ENCODE measurements around the gene OR6N2.

OR6N2 gene

GRCh38 chr1:158730453-158730852 lies 50.6 kb downstream of the OR6N2 start:
- H3K27ac ChIP-seq (replicated peaks) = no peak overlapping the region
- no peak overlapping the region for H3K4me3 ChIP-seq (replicated peaks; ENCODE audit: insufficient read depth, low read length)
- TF ChIP-seq POLR2AphosphoS5 (IDR thresholded peaks at IDR 0.05; ENCODE audit: low read depth) (no peak), REST (IDR thresholded peaks at IDR 0.05; ENCODE audit: insufficient replicate concordance, low read depth) (no peak), SPI1 (IDR thresholded peaks at IDR 0.05; ENCODE audit: borderline replicate concordance, low read depth) (no peak), GABPA (IDR thresholded peaks at IDR 0.05; ENCODE audit: low read depth) (no peak)
- TF ChIP-seq, protein P1, sequence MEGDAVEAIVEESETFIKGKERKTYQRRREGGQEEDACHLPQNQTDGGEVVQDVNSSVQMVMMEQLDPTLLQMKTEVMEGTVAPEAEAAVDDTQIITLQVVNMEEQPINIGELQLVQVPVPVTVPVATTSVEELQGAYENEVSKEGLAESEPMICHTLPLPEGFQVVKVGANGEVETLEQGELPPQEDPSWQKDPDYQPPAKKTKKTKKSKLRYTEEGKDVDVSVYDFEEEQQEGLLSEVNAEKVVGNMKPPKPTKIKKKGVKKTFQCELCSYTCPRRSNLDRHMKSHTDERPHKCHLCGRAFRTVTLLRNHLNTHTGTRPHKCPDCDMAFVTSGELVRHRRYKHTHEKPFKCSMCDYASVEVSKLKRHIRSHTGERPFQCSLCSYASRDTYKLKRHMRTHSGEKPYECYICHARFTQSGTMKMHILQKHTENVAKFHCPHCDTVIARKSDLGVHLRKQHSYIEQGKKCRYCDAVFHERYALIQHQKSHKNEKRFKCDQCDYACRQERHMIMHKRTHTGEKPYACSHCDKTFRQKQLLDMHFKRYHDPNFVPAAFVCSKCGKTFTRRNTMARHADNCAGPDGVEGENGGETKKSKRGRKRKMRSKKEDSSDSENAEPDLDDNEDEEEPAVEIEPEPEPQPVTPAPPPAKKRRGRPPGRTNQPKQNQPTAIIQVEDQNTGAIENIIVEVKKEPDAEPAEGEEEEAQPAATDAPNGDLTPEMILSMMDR (IDR thresholded peaks at IDR 0.05; ENCODE audit: insufficient read depth, low read length) = no peak
- H3K27me3 ChIP-seq (ENCODE audit: insufficient read depth, poor library complexity, severe bottlenecking) = no peaks in the 10 kb centered on the region
- no peak for DNase-seq (ENCODE audit: low read depth in 1 of 2, low spot score in 1 of 2)

GRCh38 chr1:158728510-158729225 lies 52.3 kb downstream of the OR6N2 start:
- DNase-seq (ENCODE audit: low read depth in 1 of 2, low spot score in 1 of 2) = no peak
- no peak for TF ChIP-seq GABPA (IDR thresholded peaks at IDR 0.05; ENCODE audit: low read depth)
- no peak for TF ChIP-seq REST (IDR thresholded peaks at IDR 0.05; ENCODE audit: insufficient replicate concordance, low read depth)
- no peak for TF ChIP-seq POLR2AphosphoS5 (IDR thresholded peaks at IDR 0.05; ENCODE audit: low read depth)
- no peak for TF ChIP-seq SPI1 (IDR thresholded peaks at IDR 0.05; ENCODE audit: borderline replicate concordance, low read depth)
- TF ChIP-seq, protein P1 (IDR thresholded peaks at IDR 0.05; ENCODE audit: insufficient read depth, low read length) = no peak
- H3K27me3 ChIP-seq (ENCODE audit: insufficient read depth, poor library complexity, severe bottlenecking) = no peaks in the 10 kb centered on the region
- no peak overlapping the region for H3K4me3 ChIP-seq (replicated peaks; ENCODE audit: insufficient read depth, low read length)
- H3K27ac ChIP-seq (replicated peaks) = no peak overlapping the region

GRCh38 chr1:158724442-158724841 lies 56.6 kb downstream of the OR6N2 start:
- H3K27ac ChIP-seq (replicated peaks) = no peak overlapping the region
- TF ChIP-seq SPI1 (IDR thresholded peaks at IDR 0.05; ENCODE audit: borderline replicate concordance, low read depth) (no peak), REST (IDR thresholded peaks at IDR 0.05; ENCODE audit: insufficient replicate concordance, low read depth) (no peak), GABPA (IDR thresholded peaks at IDR 0.05; ENCODE audit: low read depth) (no peak), POLR2AphosphoS5 (IDR thresholded peaks at IDR 0.05; ENCODE audit: low read depth) (no peak)
- TF ChIP-seq, protein P1 (IDR thresholded peaks at IDR 0.05; ENCODE audit: insufficient read depth, low read length) = no peak
- no peaks in the 10 kb centered on the region for H3K27me3 ChIP-seq (ENCODE audit: insufficient read depth, poor library complexity, severe bottlenecking)
- no peak for DNase-seq (ENCODE audit: low read depth in 1 of 2, low spot score in 1 of 2)
- no peak overlapping the region for H3K4me3 ChIP-seq (replicated peaks; ENCODE audit: insufficient read depth, low read length)
